Neural cell (in vitro differentiated cells): Measurements from ENCODE around the gene SCN3B. TPM values are rescaled to one million over a fixed set of nuclear protein-coding genes. Genes with fewer than 3 reads are reported as not detected.
A peak's percentile ranks its signal among the peaks of the same experiment; 100 is the strongest.

Experiments
- H2AFZ ChIP-seq: fragments of 200-600, 300-800 bp; sonication (generic), shearing (Covaris generic); 2 replicates; pipeline ENCODE4 v1.6.0; 2014; ENCODE audit warnings: low read depth, mild to moderate bottlenecking, antibody characterized with exemption, low read length, moderate library complexity
- H3F3A ChIP-seq: fragments of 200-600 bp; shearing (Covaris generic); 2 replicates; pipeline ENCODE4 v1.6.1; 2016; ENCODE audit warnings: mild to moderate bottlenecking, moderate library complexity, mixed read lengths, antibody characterized with exemption, low read length; ENCODE audit not compliant: insufficient read depth, poor library complexity, severe bottlenecking
- H3K27ac ChIP-seq: fragments of 200-600, 300-800 bp; sonication (generic), shearing (Covaris generic); 2 replicates; pipeline ENCODE4 v1.5.1; 2014; ENCODE audit warnings: mild to moderate bottlenecking, low read length, moderate library complexity
- H3K27me3 ChIP-seq: fragments of 300-800, 200-600 bp; sonication (generic), shearing (Covaris generic); 2 replicates; pipeline ENCODE4 v1.6.0; 2014; ENCODE audit warnings: mild to moderate bottlenecking, low read depth, low read length, moderate library complexity; ENCODE audit not compliant: insufficient read depth
- H3K36me3 ChIP-seq: fragments of 300-800, 200-600 bp; sonication (generic), shearing (Covaris generic); 2 replicates; pipeline ENCODE4 v1.5.1; 2014; ENCODE audit warnings: mild to moderate bottlenecking, antibody characterized with exemption, low read length, moderate library complexity; ENCODE audit not compliant: insufficient read depth
- H3K4me2 ChIP-seq: fragments of 300-800, 200-600 bp; sonication (generic), shearing (Covaris generic); 2 replicates; pipeline ENCODE4 v1.6.0; 2014; ENCODE audit warnings: mild to moderate bottlenecking, low read length
- H3K4me3 ChIP-seq: fragments of 300-800, 200-600 bp; sonication (generic), shearing (Covaris generic); 2 replicates; pipeline ENCODE4 v1.5.1; 2014; ENCODE audit warnings: mild to moderate bottlenecking, low read length, moderate library complexity
- H3K79me2 ChIP-seq: fragments of 200-600 bp; shearing (Covaris generic); replicated peaks from 2 replicates; pipeline ENCODE4 v1.6.0; 2014; ENCODE audit warnings: mild to moderate bottlenecking, low read length, moderate library complexity; ENCODE audit not compliant: insufficient read depth
- H3K9ac ChIP-seq: fragments of 300-800, 200-600 bp; sonication (generic), shearing (Covaris generic); 2 replicates; pipeline ENCODE4 v1.6.1; 2016; ENCODE audit warnings: mild to moderate bottlenecking, low read length, mixed read lengths
- H3K9me2 ChIP-seq: fragments of 200-600 bp; shearing (Covaris generic); 2 replicates; pipeline ENCODE4 v1.6.1; 2016; ENCODE audit warnings: mild to moderate bottlenecking, low read length, mixed read lengths; ENCODE audit not compliant: insufficient read depth
- H3K9me3 ChIP-seq: fragments of 200-600, 300-800 bp; sonication (generic), shearing (Covaris generic); 2 replicates; pipeline ENCODE4 v1.6.1; 2016; ENCODE audit warnings: mild to moderate bottlenecking, mixed run types, low read length, moderate library complexity, mixed read lengths
- H4K20me1 ChIP-seq: fragments of 200-600 bp; shearing (Covaris generic); 2 replicates; pipeline ENCODE4 v1.6.1; 2016; ENCODE audit warnings: mild to moderate bottlenecking, mixed run types; ENCODE audit not compliant: insufficient read depth
- EP300 ChIP-seq: fragments of 450-650 bp; conservative IDR thresholded peaks from 2 replicates; pipeline ENCODE4 v1.6.1; 2014; ENCODE audit warnings: antibody characterized with exemption, mild to moderate bottlenecking, moderate library complexity; ENCODE audit not compliant: poor library complexity, severe bottlenecking
- EZH2 ChIP-seq: fragments of 200-600, 300-800 bp; shearing (Covaris generic), sonication (generic); IDR thresholded peaks from 2 replicates; pipeline ENCODE4 v1.6.1; 2014; ENCODE audit warnings: antibody characterized with exemption, low read length, borderline replicate concordance, mild to moderate bottlenecking; ENCODE audit not compliant: insufficient read depth, poor library complexity, severe bottlenecking
- MXI1 ChIP-seq: fragments of 450-650 bp; conservative IDR thresholded peaks from 2 replicates; pipeline ENCODE4 v1.6.1; 2014; ENCODE audit warnings: antibody characterized with exemption, mild to moderate bottlenecking; ENCODE audit not compliant: poor library complexity, severe bottlenecking
- POLR2AphosphoS5 ChIP-seq: IDR thresholded peaks from 2 replicates; pipeline ENCODE4 v1.6.1; 2012
- RAD21 ChIP-seq: fragments of 450-650 bp; conservative IDR thresholded peaks from 2 replicates; pipeline ENCODE4 v1.6.1; 2014; ENCODE audit warnings: antibody characterized with exemption, mild to moderate bottlenecking, moderate library complexity
- SMC3 ChIP-seq: fragments of 450-650 bp; conservative IDR thresholded peaks from 2 replicates; pipeline ENCODE4 v1.6.1; 2014; ENCODE audit warnings: antibody characterized with exemption, mild to moderate bottlenecking, moderate library complexity; ENCODE audit not compliant: poor library complexity
- TAF1 ChIP-seq: IDR thresholded peaks from 2 replicates; pipeline ENCODE4 v1.6.1; 2012; ENCODE audit warnings: low read depth
- polyA plus RNA-seq: library from polyadenylated mRNA; depleted of rRNA; stranded (reverse); fragments of >200 nt; gene quantifications from 2 replicates; pipeline ENCODE4 v1.2.3, GENCODE V29; 2014
- TF ChIP-seq, protein P1 (sequence below): IDR thresholded peaks from 2 replicates; pipeline ENCODE4 v1.6.1; 2012; ENCODE audit warnings: borderline replicate concordance
- TF ChIP-seq, protein P2 (sequence below): fragments of 450-650 bp; IDR thresholded peaks from 2 replicates; pipeline ENCODE4 v1.5.1; 2014; ENCODE audit warnings: antibody characterized with exemption, mild to moderate bottlenecking, moderate library complexity; ENCODE audit not compliant: poor library complexity, severe bottlenecking

SCN3B gene
- polyA plus RNA-seq, 1 donor from 2014 or later: 42.1 TPM

DNA sequence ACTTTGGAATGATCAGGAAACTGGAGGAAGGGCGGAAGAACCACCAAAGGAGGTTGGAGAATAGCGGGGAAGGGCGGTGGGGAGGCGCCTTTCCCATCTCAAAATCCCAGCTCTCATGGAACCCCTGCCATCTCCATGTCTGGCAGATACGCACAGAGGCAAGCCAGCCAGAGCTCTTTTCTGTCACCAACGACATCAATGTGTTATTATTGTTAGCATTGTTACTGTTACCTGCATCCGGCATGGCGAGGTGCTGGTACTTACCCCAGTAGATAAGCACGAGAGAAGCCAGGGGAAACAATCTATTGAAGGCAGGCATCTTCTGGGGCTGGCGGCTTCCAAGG lies 969 bp downstream of the SCN3B start:
- H3K79me2 ChIP-seq: peaks cover 30% of the 10 kb centered on the region
- no peaks in the 10 kb centered on the region for H3K9me2 ChIP-seq
- H2AFZ ChIP-seq: peak overlapping the region; percentile 93
- peak overlapping the region; percentile 95 for H3K4me2 ChIP-seq
- no peaks in the 10 kb centered on the region for H3K36me3 ChIP-seq
- no peaks in the 10 kb centered on the region for H3K9me3 ChIP-seq
- TF ChIP-seq MXI1 (peak; percentile 57), TAF1 (peak; percentile 13), POLR2AphosphoS5 (peak; percentile 46), EZH2 (no peak), SMC3 (no peak), RAD21 (no peak), EP300 (no peak)
- TF ChIP-seq, protein P1, sequence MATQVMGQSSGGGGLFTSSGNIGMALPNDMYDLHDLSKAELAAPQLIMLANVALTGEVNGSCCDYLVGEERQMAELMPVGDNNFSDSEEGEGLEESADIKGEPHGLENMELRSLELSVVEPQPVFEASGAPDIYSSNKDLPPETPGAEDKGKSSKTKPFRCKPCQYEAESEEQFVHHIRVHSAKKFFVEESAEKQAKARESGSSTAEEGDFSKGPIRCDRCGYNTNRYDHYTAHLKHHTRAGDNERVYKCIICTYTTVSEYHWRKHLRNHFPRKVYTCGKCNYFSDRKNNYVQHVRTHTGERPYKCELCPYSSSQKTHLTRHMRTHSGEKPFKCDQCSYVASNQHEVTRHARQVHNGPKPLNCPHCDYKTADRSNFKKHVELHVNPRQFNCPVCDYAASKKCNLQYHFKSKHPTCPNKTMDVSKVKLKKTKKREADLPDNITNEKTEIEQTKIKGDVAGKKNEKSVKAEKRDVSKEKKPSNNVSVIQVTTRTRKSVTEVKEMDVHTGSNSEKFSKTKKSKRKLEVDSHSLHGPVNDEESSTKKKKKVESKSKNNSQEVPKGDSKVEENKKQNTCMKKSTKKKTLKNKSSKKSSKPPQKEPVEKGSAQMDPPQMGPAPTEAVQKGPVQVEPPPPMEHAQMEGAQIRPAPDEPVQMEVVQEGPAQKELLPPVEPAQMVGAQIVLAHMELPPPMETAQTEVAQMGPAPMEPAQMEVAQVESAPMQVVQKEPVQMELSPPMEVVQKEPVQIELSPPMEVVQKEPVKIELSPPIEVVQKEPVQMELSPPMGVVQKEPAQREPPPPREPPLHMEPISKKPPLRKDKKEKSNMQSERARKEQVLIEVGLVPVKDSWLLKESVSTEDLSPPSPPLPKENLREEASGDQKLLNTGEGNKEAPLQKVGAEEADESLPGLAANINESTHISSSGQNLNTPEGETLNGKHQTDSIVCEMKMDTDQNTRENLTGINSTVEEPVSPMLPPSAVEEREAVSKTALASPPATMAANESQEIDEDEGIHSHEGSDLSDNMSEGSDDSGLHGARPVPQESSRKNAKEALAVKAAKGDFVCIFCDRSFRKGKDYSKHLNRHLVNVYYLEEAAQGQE: peak; percentile 17
- TF ChIP-seq, protein P2, sequence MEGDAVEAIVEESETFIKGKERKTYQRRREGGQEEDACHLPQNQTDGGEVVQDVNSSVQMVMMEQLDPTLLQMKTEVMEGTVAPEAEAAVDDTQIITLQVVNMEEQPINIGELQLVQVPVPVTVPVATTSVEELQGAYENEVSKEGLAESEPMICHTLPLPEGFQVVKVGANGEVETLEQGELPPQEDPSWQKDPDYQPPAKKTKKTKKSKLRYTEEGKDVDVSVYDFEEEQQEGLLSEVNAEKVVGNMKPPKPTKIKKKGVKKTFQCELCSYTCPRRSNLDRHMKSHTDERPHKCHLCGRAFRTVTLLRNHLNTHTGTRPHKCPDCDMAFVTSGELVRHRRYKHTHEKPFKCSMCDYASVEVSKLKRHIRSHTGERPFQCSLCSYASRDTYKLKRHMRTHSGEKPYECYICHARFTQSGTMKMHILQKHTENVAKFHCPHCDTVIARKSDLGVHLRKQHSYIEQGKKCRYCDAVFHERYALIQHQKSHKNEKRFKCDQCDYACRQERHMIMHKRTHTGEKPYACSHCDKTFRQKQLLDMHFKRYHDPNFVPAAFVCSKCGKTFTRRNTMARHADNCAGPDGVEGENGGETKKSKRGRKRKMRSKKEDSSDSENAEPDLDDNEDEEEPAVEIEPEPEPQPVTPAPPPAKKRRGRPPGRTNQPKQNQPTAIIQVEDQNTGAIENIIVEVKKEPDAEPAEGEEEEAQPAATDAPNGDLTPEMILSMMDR: no peak
- peak overlapping the region; percentile 95 for H3K27ac ChIP-seq
- peaks cover 5% of the 10 kb centered on the region for H3K27me3 ChIP-seq
- H3K4me3 ChIP-seq: peak overlapping the region; percentile 95
- no peaks in the 10 kb centered on the region for H4K20me1 ChIP-seq
- no peaks in the 10 kb centered on the region for H3F3A ChIP-seq
- H3K9ac ChIP-seq: peak overlapping the region; percentile 98

DNA sequence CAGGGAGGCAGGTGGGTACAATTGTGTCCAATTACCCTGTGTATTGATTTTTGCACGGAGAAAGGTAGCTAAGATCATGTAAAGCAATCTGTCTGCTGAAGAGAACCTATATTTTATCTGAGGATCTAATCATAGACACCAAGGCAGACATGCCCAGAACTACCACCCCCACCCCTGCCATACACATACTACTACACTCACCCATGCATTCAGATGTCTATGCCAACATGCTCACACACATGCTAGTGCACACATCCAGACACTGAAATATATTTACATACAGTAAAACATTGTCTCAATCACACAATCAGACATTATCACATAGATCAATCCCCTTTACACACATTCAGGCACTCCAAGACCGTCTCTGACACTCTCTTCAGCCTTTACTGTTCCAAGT lies 1.8 kb downstream of the SCN3B start:
- Histone ChIP-seq H3K27ac (peak overlapping the region; percentile 95), H3K4me3 (peak overlapping the region; percentile 95), H3K9me3 (no peaks in the 10 kb centered on the region), H3K79me2 (peaks cover 30% of the 10 kb centered on the region), H3K27me3 (peaks cover 5% of the 10 kb centered on the region), H3F3A (no peaks in the 10 kb centered on the region), H4K20me1 (no peaks in the 10 kb centered on the region), H2AFZ (no peak overlapping the region), H3K9me2 (no peaks in the 10 kb centered on the region), H3K9ac (peak overlapping the region; percentile 98), H3K4me2 (peak overlapping the region; percentile 95), H3K36me3 (no peaks in the 10 kb centered on the region)
- TF ChIP-seq EZH2: no peak
- no peak for TF ChIP-seq EP300
- peak; percentile 56 for TF ChIP-seq MXI1
- TF ChIP-seq, protein P1: no peak
- peak; percentile 13 for TF ChIP-seq SMC3
- TF ChIP-seq RAD21: no peak
- TF ChIP-seq POLR2AphosphoS5: no peak
